Upper lobe of right lung (tissue), 1 donor: ENCODE measurements around the gene TDRKH. TPM values are rescaled to one million over a fixed set of nuclear protein-coding genes. Genes with fewer than 3 reads are reported as not detected.
A peak's percentile ranks its signal among the peaks of the same experiment; 100 is the strongest.

Experiments used
- ATAC-seq: fragments of 200-7000 bp; cut with Tn5 transposase; one replicate; pipeline ENCODE4 v1.9.1; 2020; ENCODE audit warnings: mild to moderate bottlenecking, moderate library complexity
- DNase-seq: peaks from one replicate; pipeline ENCODE4 v3.0.0-alpha.2; 2020
- H3K27ac ChIP-seq: fragments of 200-600 bp; one replicate; pipeline ENCODE4 v1.8.0; 2022
- H3K27me3 ChIP-seq: fragments of 200-600 bp; one replicate; pipeline ENCODE4 v1.8.0; 2022; ENCODE audit warnings: mild to moderate bottlenecking
- H3K36me3 ChIP-seq: fragments of 200-600 bp; one replicate; pipeline ENCODE4 v1.8.0; 2022
- H3K4me1 ChIP-seq: fragments of 200-600 bp; one replicate; pipeline ENCODE4 v1.8.0; 2022
- H3K4me3 ChIP-seq: fragments of 200-600 bp; one replicate; pipeline ENCODE4 v1.8.0; 2022; ENCODE audit warnings: mild to moderate bottlenecking
- H3K9me3 ChIP-seq: fragments of 200-600 bp; one replicate; pipeline ENCODE4 v1.8.0; 2022
- CTCF ChIP-seq: fragments of 200-600 bp; IDR thresholded peaks from one replicate; pipeline ENCODE4 v1.8.0; 2022; ENCODE audit warnings: antibody characterized with exemption
- intact Hi-C: fragments of 100-400 bp; cut with DNase I; formaldehyde crosslinking; loops from one replicate; pipeline ENCODE4 v1.11.0; 2022
- total RNA-seq: library from RNA; stranded (reverse); fragmentation: NEBNext Ultra II Directional; extraction: Animal tissue kit (Norgen Biotek cat#: 25700); gene quantifications from one replicate; pipeline ENCODE4 v1.2.1, GENCODE V29; 2021
- donor health status: DM: no; HTN: yes; CAD: no; lungs with severe emphysema.

Gene TDRKH
- total RNA-seq, 1 donor from 2014 or later, result 12.8 TPM

GRCh38 chr1:151801310-151801820 lies 11.1 kb upstream of the TDRKH start:
- no peak overlapping the region for H3K27ac ChIP-seq
- H3K9me3 ChIP-seq, result no peaks in the 10 kb centered on the region
- no peak for TF ChIP-seq CTCF
- H3K4me1 ChIP-seq, result no peaks in the 10 kb centered on the region
- no peaks in the 10 kb centered on the region for H3K36me3 ChIP-seq
- intact Hi-C loops, result no loop called here
- H3K27me3 ChIP-seq, result peaks cover 6% of the 10 kb centered on the region
- ATAC-seq (no peak), DNase-seq (no peak)
- H3K4me3 ChIP-seq, result no peak overlapping the region

GRCh38 chr1:151800830-151801229 lies 10.5 kb upstream of the TDRKH start:
- H3K4me1 ChIP-seq, result no peaks in the 10 kb centered on the region
- no peak overlapping the region for H3K27ac ChIP-seq
- intact Hi-C loops, result no loop called here
- H3K9me3 ChIP-seq, result no peaks in the 10 kb centered on the region
- peaks cover 6% of the 10 kb centered on the region for H3K27me3 ChIP-seq
- TF ChIP-seq CTCF, result no peak
- ATAC-seq (no peak), DNase-seq (no peak)
- H3K36me3 ChIP-seq, result no peaks in the 10 kb centered on the region
- H3K4me3 ChIP-seq, result no peak overlapping the region

GRCh38 chr1:151799179-151800022 lies 9.1 kb upstream of the TDRKH start:
- Histone ChIP-seq H3K4me1 (no peaks in the 10 kb centered on the region), H3K9me3 (no peaks in the 10 kb centered on the region), H3K27me3 (peaks cover 6% of the 10 kb centered on the region), H3K27ac (no peak overlapping the region), H3K4me3 (no peak overlapping the region), H3K36me3 (no peaks in the 10 kb centered on the region)
- intact Hi-C loops, result no loop called here
- TF ChIP-seq CTCF, result no peak
- DNase-seq (no peak), ATAC-seq (no peak)

GRCh38 chr1:151798571-151798970 lies 8.3 kb upstream of the TDRKH start:
- Histone ChIP-seq H3K4me3 (no peak overlapping the region), H3K27me3 (peaks cover 6% of the 10 kb centered on the region), H3K9me3 (no peaks in the 10 kb centered on the region), H3K27ac (no peak overlapping the region), H3K4me1 (no peaks in the 10 kb centered on the region), H3K36me3 (no peaks in the 10 kb centered on the region)
- ATAC-seq, result no peak
- TF ChIP-seq CTCF, result no peak
- intact Hi-C loops, result no loop called here
- DNase-seq, result no peak

- Histone ChIP-seq H3K9me3 (no peaks in the 10 kb centered on the region), H3K27ac (peak overlapping the region; percentile 52), H3K27me3 (no peaks in the 10 kb centered on the region), H3K36me3 (no peaks in the 10 kb centered on the region), H3K4me1 (no peaks in the 10 kb centered on the region), H3K4me3 (peak overlapping the region; percentile 73)
- intact Hi-C loops, result no loop called here
- no peak for TF ChIP-seq CTCF
- DNase-seq (no peak), ATAC-seq (peak; percentile 19)
Measured at GRCh38 chr1:151790940-151791651, 796 bp upstream of the TDRKH start.
